ENCODE results near the gene NAT16. TPM values are rescaled to one million over a fixed set of nuclear protein-coding genes. Genes with fewer than 3 reads are reported as not detected.

NAT16 gene
- polyA plus RNA-seq, 1 of the 3 experiments (the other 2 are of a cell fraction), result 0.64 TPM

DNA sequence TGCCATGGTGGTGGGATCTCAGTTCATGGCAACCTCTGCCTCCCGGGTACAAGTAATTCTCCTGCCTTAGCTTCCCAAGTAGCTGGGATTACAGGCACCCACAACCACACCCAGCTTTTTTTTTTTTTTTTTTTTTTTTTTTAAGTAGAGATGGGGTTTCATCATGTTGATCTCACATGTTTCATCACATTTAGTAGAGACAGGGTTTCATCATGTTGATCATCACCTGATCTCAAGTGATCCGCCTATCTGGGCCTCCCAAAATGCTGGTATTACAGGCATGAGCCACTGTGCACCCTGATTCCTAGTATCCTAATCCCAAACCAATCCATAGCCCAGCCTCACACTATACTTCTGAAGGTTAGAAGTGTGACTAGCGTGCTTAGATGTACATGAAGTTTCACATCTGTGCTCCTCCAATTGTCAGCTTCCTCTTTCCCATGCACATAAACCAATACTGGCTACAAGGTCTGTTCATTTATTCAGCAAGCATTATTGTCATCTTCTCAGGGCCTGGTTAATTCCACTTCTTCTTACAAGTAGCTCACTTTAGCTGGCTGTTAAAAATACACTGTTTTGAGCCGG is 6.8 kb upstream of the NAT16 start:
- Histone ChIP-seq H3K4me1 (ENCODE audit: control insufficient read depth in 1 of 2, insufficient read depth in 2 of 2, low read depth in 1 of 2, low read length in 1 of 2) (peaks cover 0 to 3% of the 10 kb centered on the region in 2 experiments; a peak in 1 of 4 replicates), H3K4me3 (ENCODE audit: low read depth in 2 of 2, low read length in 1 of 2) (no peak overlapping the region), H2AFZ (ENCODE audit: low read depth) (no peak overlapping the region), H3K9ac (no peak overlapping the region), H3K79me2 (ENCODE audit: insufficient read depth) (no peaks in the 10 kb centered on the region), H3F3A (replicated peaks; ENCODE audit: insufficient read depth) (peaks cover 16% of the 10 kb centered on the region), H3K4me2 (no peak overlapping the region), H4K20me1 (ENCODE audit: insufficient read depth) (no peaks in the 10 kb centered on the region), H3K27me3 (ENCODE audit: insufficient read depth) (no peaks in the 10 kb centered on the region), H3K27ac (ENCODE audit: low read depth in 2 of 2, low read length in 1 of 2) (no peak overlapping the region), H3K9me2 (no peaks in the 10 kb centered on the region), H3K9me3 (no peaks in the 10 kb centered on the region), H3K36me3 (replicated peaks in 1 of 2; ENCODE audit: control insufficient read depth in 1 of 2, insufficient read depth in 2 of 2, low read length in 1 of 2) (no peaks in the 10 kb centered on the region)
- TF ChIP-seq CHD2 (IDR thresholded peaks at IDR 0.05; ENCODE audit: low read length, partially characterized antibody) (no peak), FOXM1 (IDR thresholded peaks at IDR 0.05; ENCODE audit: low read depth) (no peak), TAF1 (IDR thresholded peaks at IDR 0.05; ENCODE audit: borderline replicate concordance, low read depth, low read length) (no peak), GATA2 (CRISPR knock-in tag; IDR thresholded peaks at IDR 0.05) (no peak), NRF1 (IDR thresholded peaks at IDR 0.05; ENCODE audit: low read depth, low read length) (no peak), EZH2phosphoT487 (IDR thresholded peaks at IDR 0.05; ENCODE audit: borderline replicate concordance, low read depth) (no peak), NFIC (IDR thresholded peaks at IDR 0.05; ENCODE audit: borderline replicate concordance) (no peak), SMC3 (IDR thresholded peaks at IDR 0.05; ENCODE audit: low read depth, low read length) (no peak), FOSL2 (IDR thresholded peaks at IDR 0.05; ENCODE audit: borderline replicate concordance, low read depth) (no peak), RXRA (IDR thresholded peaks at IDR 0.05; ENCODE audit: borderline replicate concordance, low read depth) (no peak), EP300 (IDR thresholded peaks at IDR 0.05; ENCODE audit: borderline replicate concordance in 1 of 2, low read depth in 1 of 2, low read length in 1 of 2) (no peak)
- TF ChIP-seq, protein P1, sequence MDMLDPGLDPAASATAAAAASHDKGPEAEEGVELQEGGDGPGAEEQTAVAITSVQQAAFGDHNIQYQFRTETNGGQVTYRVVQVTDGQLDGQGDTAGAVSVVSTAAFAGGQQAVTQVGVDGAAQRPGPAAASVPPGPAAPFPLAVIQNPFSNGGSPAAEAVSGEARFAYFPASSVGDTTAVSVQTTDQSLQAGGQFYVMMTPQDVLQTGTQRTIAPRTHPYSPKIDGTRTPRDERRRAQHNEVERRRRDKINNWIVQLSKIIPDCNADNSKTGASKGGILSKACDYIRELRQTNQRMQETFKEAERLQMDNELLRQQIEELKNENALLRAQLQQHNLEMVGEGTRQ (IDR thresholded peaks at IDR 0.05; ENCODE audit: borderline replicate concordance, low read depth, low read length), result no peak
- TF ChIP-seq, protein P2, sequence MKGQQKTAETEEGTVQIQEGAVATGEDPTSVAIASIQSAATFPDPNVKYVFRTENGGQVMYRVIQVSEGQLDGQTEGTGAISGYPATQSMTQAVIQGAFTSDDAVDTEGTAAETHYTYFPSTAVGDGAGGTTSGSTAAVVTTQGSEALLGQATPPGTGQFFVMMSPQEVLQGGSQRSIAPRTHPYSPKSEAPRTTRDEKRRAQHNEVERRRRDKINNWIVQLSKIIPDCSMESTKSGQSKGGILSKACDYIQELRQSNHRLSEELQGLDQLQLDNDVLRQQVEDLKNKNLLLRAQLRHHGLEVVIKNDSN (IDR thresholded peaks at IDR 0.05; ENCODE audit: borderline replicate concordance, low read depth), result no peak
- TF ChIP-seq, protein P3, sequence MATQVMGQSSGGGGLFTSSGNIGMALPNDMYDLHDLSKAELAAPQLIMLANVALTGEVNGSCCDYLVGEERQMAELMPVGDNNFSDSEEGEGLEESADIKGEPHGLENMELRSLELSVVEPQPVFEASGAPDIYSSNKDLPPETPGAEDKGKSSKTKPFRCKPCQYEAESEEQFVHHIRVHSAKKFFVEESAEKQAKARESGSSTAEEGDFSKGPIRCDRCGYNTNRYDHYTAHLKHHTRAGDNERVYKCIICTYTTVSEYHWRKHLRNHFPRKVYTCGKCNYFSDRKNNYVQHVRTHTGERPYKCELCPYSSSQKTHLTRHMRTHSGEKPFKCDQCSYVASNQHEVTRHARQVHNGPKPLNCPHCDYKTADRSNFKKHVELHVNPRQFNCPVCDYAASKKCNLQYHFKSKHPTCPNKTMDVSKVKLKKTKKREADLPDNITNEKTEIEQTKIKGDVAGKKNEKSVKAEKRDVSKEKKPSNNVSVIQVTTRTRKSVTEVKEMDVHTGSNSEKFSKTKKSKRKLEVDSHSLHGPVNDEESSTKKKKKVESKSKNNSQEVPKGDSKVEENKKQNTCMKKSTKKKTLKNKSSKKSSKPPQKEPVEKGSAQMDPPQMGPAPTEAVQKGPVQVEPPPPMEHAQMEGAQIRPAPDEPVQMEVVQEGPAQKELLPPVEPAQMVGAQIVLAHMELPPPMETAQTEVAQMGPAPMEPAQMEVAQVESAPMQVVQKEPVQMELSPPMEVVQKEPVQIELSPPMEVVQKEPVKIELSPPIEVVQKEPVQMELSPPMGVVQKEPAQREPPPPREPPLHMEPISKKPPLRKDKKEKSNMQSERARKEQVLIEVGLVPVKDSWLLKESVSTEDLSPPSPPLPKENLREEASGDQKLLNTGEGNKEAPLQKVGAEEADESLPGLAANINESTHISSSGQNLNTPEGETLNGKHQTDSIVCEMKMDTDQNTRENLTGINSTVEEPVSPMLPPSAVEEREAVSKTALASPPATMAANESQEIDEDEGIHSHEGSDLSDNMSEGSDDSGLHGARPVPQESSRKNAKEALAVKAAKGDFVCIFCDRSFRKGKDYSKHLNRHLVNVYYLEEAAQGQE (IDR thresholded peaks at IDR 0.05; ENCODE audit: low read depth, low read length), result no peak
- TF ChIP-seq, protein P4, sequence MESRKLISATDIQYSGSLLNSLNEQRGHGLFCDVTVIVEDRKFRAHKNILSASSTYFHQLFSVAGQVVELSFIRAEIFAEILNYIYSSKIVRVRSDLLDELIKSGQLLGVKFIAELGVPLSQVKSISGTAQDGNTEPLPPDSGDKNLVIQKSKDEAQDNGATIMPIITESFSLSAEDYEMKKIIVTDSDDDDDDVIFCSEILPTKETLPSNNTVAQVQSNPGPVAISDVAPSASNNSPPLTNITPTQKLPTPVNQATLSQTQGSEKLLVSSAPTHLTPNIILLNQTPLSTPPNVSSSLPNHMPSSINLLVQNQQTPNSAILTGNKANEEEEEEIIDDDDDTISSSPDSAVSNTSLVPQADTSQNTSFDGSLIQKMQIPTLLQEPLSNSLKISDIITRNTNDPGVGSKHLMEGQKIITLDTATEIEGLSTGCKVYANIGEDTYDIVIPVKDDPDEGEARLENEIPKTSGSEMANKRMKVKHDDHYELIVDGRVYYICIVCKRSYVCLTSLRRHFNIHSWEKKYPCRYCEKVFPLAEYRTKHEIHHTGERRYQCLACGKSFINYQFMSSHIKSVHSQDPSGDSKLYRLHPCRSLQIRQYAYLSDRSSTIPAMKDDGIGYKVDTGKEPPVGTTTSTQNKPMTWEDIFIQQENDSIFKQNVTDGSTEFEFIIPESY (IDR thresholded peaks at IDR 0.05; ENCODE audit: borderline replicate concordance, low read depth), result no peak
- DNase-seq, result no peak
- WGBS (ENCODE audit: low lambda C conversion rate), result 90% methylated on average over 4 of the region's 4 CpGs
- POLR2A ChIA-PET, result no interaction called here
- CTCF ChIA-PET, result interaction anchor here (0.9 to 7.2 kb wide), 8 partner anchors 10 to 57 kb away, joined by 3 to 51 read pairs (median 3); partner anchors contain the start of gene MOGAT3

All from SK-N-SH (cell line).